Stimulated activated CD4-positive, alpha-beta T cell treated with anti-CD3 and anti-CD28 coated beads, Interleukin-15, amount 100 ng/mL, for 48 hours (primary cell): ENCODE results near the gene LCE3B.
A peak's percentile ranks its signal among the peaks of the same experiment; 100 is the strongest.
"Not testable (repeated sequence)": the region's sequence is repeated elsewhere in the genome, so short reads cannot be mapped to it uniquely, and the experiment has no call there.

Experiments used
- DNase-seq, 2 donors: peaks; one replicate each; pipeline ENCODE4 v3.0.0-alpha.2; 2020; ENCODE audit warnings: low read depth in 2 of 2

The LCE3B gene

GRCh38 chr1:152613511-152613910 lies at the start of gene LCE3B:
Gene LCE3B, plus strand, starts transcription at chr1:152613811. Its CDS starts 0 bp downstream, at chr1:152613811.
- DNase-seq: no peak

- DNase-seq: no peak
These were observed 48.5 kb upstream of the LCE3B start for GRCh38 chr1:152565115-152565514.

- no peak for DNase-seq
These were observed 47.9 kb upstream of the LCE3B start for GRCh38 chr1:152565535-152566215.

GRCh38 chr1:152566681-152567080 lies 46.9 kb upstream of the LCE3B start, which contains the start of gene LCE3E:
Gene LCE3E, minus strand, starts transcription at chr1:152566780. Its CDS starts 572 bp downstream, at chr1:152566208.
- no peak for DNase-seq

- DNase-seq: peak in 1 of 2 donors; percentile 4
These were observed 36.4 kb upstream of the LCE3B start for GRCh38 chr1:152577168-152577567.

- not testable (repeated sequence) for DNase-seq
These were observed 34.1 kb upstream of the LCE3B start for GRCh38 chr1:152579526-152579925.

GRCh38 chr1:152580433-152580832 lies 33.2 kb upstream of the LCE3B start, which contains the start of gene LCE3D:
Gene LCE3D, minus strand, starts transcription at chr1:152580516. Its CDS starts 580 bp downstream, at chr1:152579936.
- no peak for DNase-seq

GRCh38 chr1:152582647-152583046 lies 31.0 kb upstream of the LCE3B start:
- DNase-seq: no peak

- no peak for DNase-seq
These were observed 28.0 kb upstream of the LCE3B start for GRCh38 chr1:152585586-152585985.

GRCh38 chr1:152596986-152597385 lies 16.6 kb upstream of the LCE3B start:
- no peak for DNase-seq

GRCh38 chr1:152599934-152600333 lies 13.7 kb upstream of the LCE3B start, which contains the start of gene LCE3C:
Gene LCE3C, plus strand, starts transcription at chr1:152600234. Its CDS starts 498 bp downstream, at chr1:152600732.
- no peak for DNase-seq

GRCh38 chr1:152621993-152622392 lies 8.4 kb downstream of the LCE3B start:
- no peak for DNase-seq

GRCh38 chr1:152622803-152623202 lies 9.2 kb downstream of the LCE3B start, which contains the start of gene LCE3A:
Gene LCE3A, minus strand, starts transcription at chr1:152623103. Its CDS starts 0 bp downstream, at chr1:152623103.
- no peak for DNase-seq

GRCh38 chr1:152623203-152623844 lies 9.7 kb downstream of the LCE3B start:
- peak in 1 of 2 donors; percentile 12 for DNase-seq

GRCh38 chr1:152626744-152627143 lies 13.1 kb downstream of the LCE3B start:
- no peak for DNase-seq

- DNase-seq: no peak
These were observed 17.0 kb downstream of the LCE3B start for GRCh38 chr1:152630596-152630995.

GRCh38 chr1:152640351-152640750 lies 26.7 kb downstream of the LCE3B start:
- DNase-seq: no peak

GRCh38 chr1:152643945-152644344 lies 30.3 kb downstream of the LCE3B start:
- no peak for DNase-seq

GRCh38 chr1:152645146-152645545 lies 31.5 kb downstream of the LCE3B start:
- DNase-seq: no peak

- no peak for DNase-seq
These were observed 33.0 kb downstream of the LCE3B start for GRCh38 chr1:152646656-152647055.

GRCh38 chr1:152654110-152654509 lies 40.5 kb downstream of the LCE3B start:
- DNase-seq: peak; percentile 21 to 52

GRCh38 chr1:152656459-152656858 lies 42.8 kb downstream of the LCE3B start:
- DNase-seq: no peak

- no peak for DNase-seq
These were observed 44.1 kb downstream of the LCE3B start for GRCh38 chr1:152657677-152658076.
